Measurements from ENCODE around the gene ARHGAP22. TPM values are rescaled to one million over a fixed set of nuclear protein-coding genes. Genes with fewer than 3 reads are reported as not detected.

Gene ARHGAP22
- total RNA-seq, 2 experiments from 2014 or later = 0.19 to 0.46 TPM

DNA sequence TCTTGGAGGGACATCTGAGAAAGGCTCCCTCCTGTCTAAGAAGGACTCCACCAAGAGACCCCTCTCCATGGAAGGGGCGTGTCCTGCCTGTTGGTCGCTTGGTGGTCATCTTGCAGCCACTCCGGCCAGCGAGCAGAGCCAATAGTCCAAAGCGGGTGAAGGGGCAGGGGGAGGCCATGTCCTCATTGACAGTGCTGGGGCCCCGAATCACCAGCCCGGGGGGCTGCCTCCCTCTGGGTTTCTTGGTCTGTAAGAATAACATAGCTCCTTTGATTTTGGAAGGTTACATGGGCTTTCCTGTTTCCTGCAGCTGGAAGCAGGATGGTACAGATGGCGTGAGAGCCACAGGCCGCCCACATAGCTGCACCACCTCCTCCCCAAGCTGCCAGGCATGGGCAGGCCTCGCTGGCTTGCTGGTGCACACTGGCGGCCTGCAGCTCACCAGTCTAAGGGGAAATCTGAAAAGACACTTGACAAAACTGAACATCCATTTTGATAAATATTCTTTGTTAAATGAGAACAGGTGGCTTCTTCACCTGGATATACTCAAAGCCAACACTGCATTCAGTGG, 105.8 kb downstream of the ARHGAP22 start:
- no peak for DNase-seq (ENCODE audit: low spot score)
- no TSS peak for BruUV-seq (replicated peaks)
- no peak for TF ChIP-seq EZH2phosphoT487 (IDR thresholded peaks at IDR 0.05; ENCODE audit: borderline replicate concordance, low read depth, low read length)
- TF ChIP-seq, protein P1, sequence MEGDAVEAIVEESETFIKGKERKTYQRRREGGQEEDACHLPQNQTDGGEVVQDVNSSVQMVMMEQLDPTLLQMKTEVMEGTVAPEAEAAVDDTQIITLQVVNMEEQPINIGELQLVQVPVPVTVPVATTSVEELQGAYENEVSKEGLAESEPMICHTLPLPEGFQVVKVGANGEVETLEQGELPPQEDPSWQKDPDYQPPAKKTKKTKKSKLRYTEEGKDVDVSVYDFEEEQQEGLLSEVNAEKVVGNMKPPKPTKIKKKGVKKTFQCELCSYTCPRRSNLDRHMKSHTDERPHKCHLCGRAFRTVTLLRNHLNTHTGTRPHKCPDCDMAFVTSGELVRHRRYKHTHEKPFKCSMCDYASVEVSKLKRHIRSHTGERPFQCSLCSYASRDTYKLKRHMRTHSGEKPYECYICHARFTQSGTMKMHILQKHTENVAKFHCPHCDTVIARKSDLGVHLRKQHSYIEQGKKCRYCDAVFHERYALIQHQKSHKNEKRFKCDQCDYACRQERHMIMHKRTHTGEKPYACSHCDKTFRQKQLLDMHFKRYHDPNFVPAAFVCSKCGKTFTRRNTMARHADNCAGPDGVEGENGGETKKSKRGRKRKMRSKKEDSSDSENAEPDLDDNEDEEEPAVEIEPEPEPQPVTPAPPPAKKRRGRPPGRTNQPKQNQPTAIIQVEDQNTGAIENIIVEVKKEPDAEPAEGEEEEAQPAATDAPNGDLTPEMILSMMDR (conservative IDR thresholded peaks at IDR 0.05; ENCODE audit: low read length) = no peak

GRCh38 chr10:48497780-48498770, 106.8 kb downstream of the ARHGAP22 start:
- no peak for DNase-seq (ENCODE audit: low spot score)
- Histone ChIP-seq H2AFZ (ENCODE audit: low read length) (no peak overlapping the region), H3K4me2 (ENCODE audit: low read length) (no peak overlapping the region), H3K9me3 (ENCODE audit: low read length) (no peaks in the 10 kb centered on the region), H3K9me2 (ENCODE audit: insufficient read depth, low read length) (no peaks in the 10 kb centered on the region), H3K27ac (ENCODE audit: low read depth, low read length, poor library complexity, severe bottlenecking) (no peak overlapping the region), H3K4me1 (ENCODE audit: insufficient read depth, low read length, poor library complexity, severe bottlenecking) (no peaks in the 10 kb centered on the region), H3K36me3 (ENCODE audit: insufficient read depth, low read length) (no peaks in the 10 kb centered on the region), H3K4me3 (ENCODE audit: low read depth, low read length, poor library complexity, severe bottlenecking) (no peak overlapping the region), H4K20me1 (ENCODE audit: insufficient read depth, low read length) (no peaks in the 10 kb centered on the region), H3K79me2 (ENCODE audit: insufficient read depth, low read depth, low read length) (no peaks in the 10 kb centered on the region)
- intact Hi-C loops (cut with micrococcal nuclease; ENCODE audit: unreplicated experiment) = no loop called here
- TF ChIP-seq EZH2phosphoT487 (IDR thresholded peaks at IDR 0.05; ENCODE audit: borderline replicate concordance, low read depth, low read length) = no peak
- TF ChIP-seq, protein P1 (conservative IDR thresholded peaks at IDR 0.05; ENCODE audit: low read length) = no peak
- ChIA-PET POLR2A (no interaction called here), CTCF (ENCODE audit: unreplicated experiment) (interaction anchor here (0.9 kb wide), 1 partner anchor 158 kb away, joined by 4 read pairs; no protein-coding TSS in a partner anchor)
- no TSS peak for BruUV-seq (replicated peaks)

More for the DNA sequence above, 105.8 kb downstream of the ARHGAP22 start:
- ChIA-PET CTCF (ENCODE audit: unreplicated experiment) (interaction anchor here (0.9 kb wide), 1 partner anchor 157 kb away, joined by 4 read pairs; no protein-coding TSS in a partner anchor), POLR2A (no interaction called here)
- Histone ChIP-seq H2AFZ (ENCODE audit: low read length) (no peak overlapping the region), H3K4me3 (ENCODE audit: low read depth, low read length, poor library complexity, severe bottlenecking) (no peak overlapping the region), H3K9me3 (ENCODE audit: low read length) (no peaks in the 10 kb centered on the region), H4K20me1 (ENCODE audit: insufficient read depth, low read length) (no peaks in the 10 kb centered on the region), H3K79me2 (ENCODE audit: insufficient read depth, low read depth, low read length) (no peaks in the 10 kb centered on the region), H3K36me3 (ENCODE audit: insufficient read depth, low read length) (no peaks in the 10 kb centered on the region), H3K4me1 (ENCODE audit: insufficient read depth, low read length, poor library complexity, severe bottlenecking) (no peaks in the 10 kb centered on the region), H3K9me2 (ENCODE audit: insufficient read depth, low read length) (no peaks in the 10 kb centered on the region), H3K27ac (ENCODE audit: low read depth, low read length, poor library complexity, severe bottlenecking) (no peak overlapping the region), H3K4me2 (ENCODE audit: low read length) (no peak overlapping the region)
- intact Hi-C loops (cut with micrococcal nuclease; ENCODE audit: unreplicated experiment) = no loop called here

Measured in OCI-LY7 (cell line).